OCI-LY7 (cell line): Measurements from ENCODE around the gene ALOXE3. TPM values are rescaled to one million over a fixed set of nuclear protein-coding genes. Genes with fewer than 3 reads are reported as not detected.

Source experiments
- BruUV-seq: library from RNA; stranded (reverse); fragments of 400-500 nt; replicated peaks from 2 replicates; lab custom pipeline; 2021; lab: Mats Ljungman, UMichigan
- CTCF ChIA-PET: fragments of 300-600 bp; sonication (Branson Sonifier 250); formaldehyde crosslinking; loops from one replicate; lab custom pipeline; 2022; ENCODE audit warnings: antibody characterized with exemption; ENCODE audit not compliant: unreplicated experiment; lab: Charles Lee
- POLR2A ChIA-PET: fragments of 300-600 bp; sonication (Branson Sonifier 250); formaldehyde crosslinking; loops from one replicate; lab custom pipeline; 2022; ENCODE audit warnings: antibody characterized with exemption; lab: Charles Lee
- DNase-seq: peaks from one replicate; pipeline ENCODE4 v3.0.0-alpha.2; 2015; ENCODE audit warnings: low spot score
- H2AFZ ChIP-seq: fragments of 200-600 bp; sonication (generic), shearing (Covaris generic); 2 replicates; pipeline ENCODE4 v1.6.1; 2014; ENCODE audit warnings: mild to moderate bottlenecking, antibody characterized with exemption, low read length, moderate library complexity
- H3K27ac ChIP-seq: fragments of 200-600 bp; sonication (generic); 2 replicates; pipeline ENCODE4 v1.5.1; 2014; ENCODE audit warnings: mixed run types, low read depth, mild to moderate bottlenecking, moderate library complexity, low read length, inconsistent platforms; ENCODE audit not compliant: poor library complexity, severe bottlenecking
- H3K36me3 ChIP-seq: fragments of 200-600 bp; sonication (generic); 2 replicates; pipeline ENCODE4 v1.6.1; 2014; ENCODE audit warnings: mild to moderate bottlenecking, antibody characterized with exemption, low read length, moderate library complexity, mixed read lengths; ENCODE audit not compliant: insufficient read depth
- H3K4me1 ChIP-seq: fragments of 200-600 bp; sonication (generic); 2 replicates; pipeline ENCODE4 v1.5.1; 2014; ENCODE audit warnings: mild to moderate bottlenecking, low read length; ENCODE audit not compliant: insufficient read depth, poor library complexity, severe bottlenecking
- H3K4me2 ChIP-seq: fragments of 200-600 bp; sonication (generic); 2 replicates; pipeline ENCODE4 v1.6.1; 2014; ENCODE audit warnings: mild to moderate bottlenecking, low read length
- H3K4me3 ChIP-seq: fragments of 200-600 bp; sonication (generic); 2 replicates; pipeline ENCODE4 v1.5.1; 2014; ENCODE audit warnings: mild to moderate bottlenecking, low read depth, low read length; ENCODE audit not compliant: poor library complexity, severe bottlenecking
- H3K79me2 ChIP-seq: fragments of 200-600 bp; sonication (generic); 2 replicates; pipeline ENCODE4 v1.6.1; 2016; ENCODE audit warnings: low read depth, mild to moderate bottlenecking, low read length, moderate library complexity, mixed read lengths; ENCODE audit not compliant: insufficient read depth
- H3K9me2 ChIP-seq: fragments of 200-600 bp; sonication (generic); 2 replicates; pipeline ENCODE4 v1.6.1; 2016; ENCODE audit warnings: mild to moderate bottlenecking, low read length, mixed read lengths; ENCODE audit not compliant: insufficient read depth
- H3K9me3 ChIP-seq: fragments of 200-600 bp; sonication (generic); 2 replicates; pipeline ENCODE4 v1.6.1; 2014; ENCODE audit warnings: mild to moderate bottlenecking, mixed run types, low read length, mixed read lengths
- H4K20me1 ChIP-seq: fragments of 200-600 bp; sonication (generic); 2 replicates; pipeline ENCODE4 v1.6.1; 2014; ENCODE audit warnings: mild to moderate bottlenecking, antibody characterized with exemption, low read length, moderate library complexity, mixed read lengths; ENCODE audit not compliant: insufficient read depth
- EZH2phosphoT487 ChIP-seq: fragments of 200-600 bp; sonication (generic); IDR thresholded peaks from 2 replicates; pipeline ENCODE4 v1.6.1; 2018; ENCODE audit warnings: low read depth, borderline replicate concordance, mild to moderate bottlenecking, mixed run types, antibody characterized with exemption, low read length, moderate library complexity, mixed read lengths
- intact Hi-C: fragments of 100-400 bp; cut with micrococcal nuclease; formaldehyde crosslinking; loops from one replicate; pipeline ENCODE4 v1.10.0; 2022; ENCODE audit not compliant: unreplicated experiment
- total RNA-seq, 2 experiments: library from RNA; depleted of rRNA in 1 of 2; stranded (reverse); fragments of >200 nt in 1 of 2; shearing (Covaris generic) in 1 of 2; gene quantifications; 2 replicates each; pipeline ENCODE4 v1.2.3, GENCODE V29; 2014 to 2022
- TF ChIP-seq, protein P1 (sequence below): fragments of 200-600 bp; sonication (generic); conservative IDR thresholded peaks from 2 replicates; pipeline ENCODE4 v1.5.1; 2014; ENCODE audit warnings: mild to moderate bottlenecking, antibody characterized with exemption, low read length, moderate library complexity, mixed read lengths

The ALOXE3 gene
- total RNA-seq, 2 experiments from 2014 or later: 0.10 TPM; not detected in 1

DNA sequence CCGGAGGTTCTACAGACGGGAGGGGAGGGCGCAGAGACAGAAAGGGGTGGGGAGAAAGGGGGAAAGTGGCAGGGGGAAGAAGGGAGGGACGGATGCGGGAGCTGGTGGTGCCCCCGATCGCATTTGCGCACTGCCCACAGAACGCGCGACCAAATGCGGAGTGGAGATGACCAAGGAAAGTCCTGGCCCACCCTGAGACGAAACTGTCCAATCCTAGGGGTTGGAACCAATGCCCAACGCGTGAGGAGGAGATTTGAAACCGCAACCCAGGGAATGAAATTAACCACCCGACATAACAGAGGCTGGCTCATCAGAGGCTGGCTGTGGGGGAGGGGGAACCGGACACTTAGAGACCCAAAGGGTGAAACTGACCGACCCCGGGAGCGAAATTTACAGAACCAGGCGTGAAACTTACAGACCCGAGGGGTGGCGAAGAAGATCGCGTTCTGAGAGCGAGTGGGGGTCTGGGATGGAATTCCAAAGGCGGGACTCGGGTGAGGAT lies 4.2 kb upstream of the ALOXE3 start:
- TF ChIP-seq EZH2phosphoT487: no peak
- TF ChIP-seq, protein P1, sequence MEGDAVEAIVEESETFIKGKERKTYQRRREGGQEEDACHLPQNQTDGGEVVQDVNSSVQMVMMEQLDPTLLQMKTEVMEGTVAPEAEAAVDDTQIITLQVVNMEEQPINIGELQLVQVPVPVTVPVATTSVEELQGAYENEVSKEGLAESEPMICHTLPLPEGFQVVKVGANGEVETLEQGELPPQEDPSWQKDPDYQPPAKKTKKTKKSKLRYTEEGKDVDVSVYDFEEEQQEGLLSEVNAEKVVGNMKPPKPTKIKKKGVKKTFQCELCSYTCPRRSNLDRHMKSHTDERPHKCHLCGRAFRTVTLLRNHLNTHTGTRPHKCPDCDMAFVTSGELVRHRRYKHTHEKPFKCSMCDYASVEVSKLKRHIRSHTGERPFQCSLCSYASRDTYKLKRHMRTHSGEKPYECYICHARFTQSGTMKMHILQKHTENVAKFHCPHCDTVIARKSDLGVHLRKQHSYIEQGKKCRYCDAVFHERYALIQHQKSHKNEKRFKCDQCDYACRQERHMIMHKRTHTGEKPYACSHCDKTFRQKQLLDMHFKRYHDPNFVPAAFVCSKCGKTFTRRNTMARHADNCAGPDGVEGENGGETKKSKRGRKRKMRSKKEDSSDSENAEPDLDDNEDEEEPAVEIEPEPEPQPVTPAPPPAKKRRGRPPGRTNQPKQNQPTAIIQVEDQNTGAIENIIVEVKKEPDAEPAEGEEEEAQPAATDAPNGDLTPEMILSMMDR: no peak
- intact Hi-C loops: loop anchor here (5.0 kb wide), 2 partner anchors 165 to 285 kb away; partner anchors contain the start of gene RANGRF
- H3K27ac ChIP-seq: no peak overlapping the region
- 0 out of 2 replicates have a peak, but pooled peaks cover 3% of the 10 kb centered on the region for H4K20me1 ChIP-seq
- POLR2A ChIA-PET: interaction anchor here (1.2 kb wide), 1 partner anchor 51 kb away, joined by 3 read pairs; no protein-coding TSS in a partner anchor
- H3K4me1 ChIP-seq: peaks cover 62% of the 10 kb centered on the region
- no peaks in the 10 kb centered on the region for H3K79me2 ChIP-seq
- H2AFZ ChIP-seq: 0 out of 2 replicates have a peak overlapping the region, but pooled peaks have one; percentile 24
- CTCF ChIA-PET: interaction anchor here (0.6 kb wide), 1 partner anchor 34 kb away, joined by 3 read pairs; no protein-coding TSS in a partner anchor
- DNase-seq: no peak
- no peaks in the 10 kb centered on the region for H3K9me2 ChIP-seq
- H3K4me2 ChIP-seq: peak overlapping the region; percentile 98
- no peaks in the 10 kb centered on the region for H3K9me3 ChIP-seq
- no peaks in the 10 kb centered on the region for H3K36me3 ChIP-seq
- no TSS peak for BruUV-seq
- H3K4me3 ChIP-seq: peak overlapping the region; percentile 79

DNA sequence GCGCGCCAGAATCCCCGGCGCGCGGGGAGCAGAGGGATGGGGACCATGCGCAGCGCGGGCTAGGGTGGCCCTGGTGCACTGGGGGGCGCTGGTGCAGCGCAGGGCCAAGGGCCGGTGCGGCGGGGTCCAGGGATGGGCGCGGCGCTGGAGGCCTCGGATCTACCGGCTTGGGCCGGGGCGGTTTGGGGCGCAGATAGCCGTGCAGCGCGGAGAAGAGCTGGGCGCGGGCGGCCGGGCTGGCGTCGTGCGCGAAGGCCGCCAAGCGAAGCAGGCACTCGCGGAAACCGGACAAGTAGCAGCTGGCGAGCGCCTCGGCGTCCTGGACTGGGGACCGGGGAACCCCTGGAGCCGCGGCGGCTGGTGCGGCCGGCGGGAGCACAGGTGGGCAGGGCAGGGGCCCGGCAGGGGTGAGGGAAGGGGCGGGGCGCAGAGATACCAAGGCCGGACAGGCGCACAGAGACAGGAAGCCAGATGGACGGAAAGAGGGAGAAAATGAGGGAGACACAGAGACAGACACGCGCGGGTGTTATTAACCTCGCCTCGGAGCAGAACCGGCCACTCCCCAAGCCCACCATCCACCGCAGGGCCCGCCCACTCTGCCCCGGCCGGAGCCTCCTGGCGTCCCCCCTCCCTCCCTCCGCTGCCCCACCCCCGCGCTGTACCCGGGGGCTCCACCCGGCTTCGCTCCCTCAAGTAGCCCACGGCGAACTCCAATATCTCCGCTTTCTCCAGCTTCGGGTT lies 3.5 kb upstream of the ALOXE3 start:
- CTCF ChIA-PET: interaction anchor here (0.6 kb wide), 2 partner anchors 35 to 100 kb away, joined by 3 read pairs; no protein-coding TSS in a partner anchor
- TF ChIP-seq EZH2phosphoT487: no peak
- TF ChIP-seq, protein P1: peak; percentile 82
- peaks cover 57% of the 10 kb centered on the region for H3K4me1 ChIP-seq
- H3K9me3 ChIP-seq: no peaks in the 10 kb centered on the region
- peak overlapping the region; percentile 98 for H3K4me2 ChIP-seq
- BruUV-seq: no TSS peak
- H3K79me2 ChIP-seq: no peaks in the 10 kb centered on the region
- intact Hi-C loops: loop anchor here (1.0 to 5.0 kb wide), 5 partner anchors 34 to 285 kb away; partner anchors contain the start of gene RANGRF
- peak overlapping the region; percentile 24; the same call in 1 of the 2 replicates for H2AFZ ChIP-seq
- POLR2A ChIA-PET: interaction anchor here (1.2 kb wide), 1 partner anchor 52 kb away, joined by 3 read pairs; no protein-coding TSS in a partner anchor
- H3K27ac ChIP-seq: no peak overlapping the region
- H3K9me2 ChIP-seq: no peaks in the 10 kb centered on the region
- H4K20me1 ChIP-seq: 0 out of 2 replicates have a peak, but pooled peaks cover 3% of the 10 kb centered on the region
- peak; percentile 86 for DNase-seq
- peak overlapping the region; percentile 79 for H3K4me3 ChIP-seq
- H3K36me3 ChIP-seq: no peaks in the 10 kb centered on the region
